ENCODE results near the gene PIN1.

PIN1 gene

DNA sequence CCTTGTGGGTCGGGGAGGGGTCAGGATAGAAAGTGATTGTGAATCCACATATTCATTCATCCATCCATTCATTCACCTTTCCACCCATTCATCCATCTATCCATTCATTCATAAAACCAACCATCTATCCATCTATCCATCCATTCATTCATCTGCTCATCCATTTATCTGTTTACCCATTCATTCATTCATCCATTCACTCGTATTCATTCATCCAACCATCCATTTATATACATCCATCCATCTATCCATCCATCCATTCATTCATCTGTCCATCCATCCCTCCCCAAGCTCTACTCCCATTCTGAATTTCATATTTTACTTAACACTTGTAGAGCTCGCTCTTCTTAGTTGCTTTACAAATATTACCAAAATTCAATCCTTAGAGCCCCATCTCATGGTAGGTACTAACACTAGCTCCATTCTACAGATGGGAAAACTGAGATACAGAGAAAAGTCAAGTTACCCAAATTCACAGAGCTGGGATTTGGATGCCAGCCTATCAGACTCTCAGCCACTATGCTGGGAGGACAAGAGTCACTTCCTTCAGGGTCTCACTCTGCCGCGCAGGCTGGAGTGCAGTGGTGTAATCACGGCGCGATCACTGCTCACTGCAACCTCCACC lies 37.6 kb downstream of the PIN1 start:
- ChIA-PET POLR2A (no interaction called here), CTCF (interaction anchor here (1.3 kb wide), 1 partner anchor 9 kb away, joined by 3 read pairs; no protein-coding TSS in a partner anchor)
- H3K27me3 ChIP-seq (replicated peaks in 2 of 5; ENCODE audit: control insufficient read depth in 4 of 5, insufficient read depth in 5 of 5, low read length in 4 of 5), result no peaks in the 10 kb centered on the region
- 98% methylated on average over 8 of the region's 8 CpGs for WGBS (ENCODE audit: insufficient coverage)
- H3K36me3 ChIP-seq (ENCODE audit: control insufficient read depth in 4 of 4, insufficient read depth in 4 of 4, low read length in 3 of 4), result no peaks in the 10 kb centered on the region
- no peak overlapping the region for H3K4me3 ChIP-seq (ENCODE audit: control insufficient read depth in 1 of 7, extremely low read depth in 1 of 7, insufficient read depth in 4 of 7, low read depth in 2 of 7, low read length in 6 of 7)
- DNase-seq, result no peak
- H3K27ac ChIP-seq (ENCODE audit: insufficient read depth in 1 of 2, low read depth in 1 of 2, low read length in 2 of 2, poor library complexity in 1 of 2, severe bottlenecking in 2 of 2), result no peak overlapping the region
- H3K4me1 ChIP-seq (ENCODE audit: control extremely low read depth in 1 of 4, control insufficient read depth in 4 of 4, insufficient read depth in 4 of 4, low read length in 3 of 4), result no peaks in the 10 kb centered on the region
- H3K9me3 ChIP-seq (ENCODE audit: control extremely low read depth in 1 of 5, control insufficient read depth in 4 of 5, insufficient read depth in 2 of 5, low read depth in 1 of 5, low read length in 4 of 5), result peaks cover 0 to under 1% (median 0%) of the 10 kb centered on the region in 5 experiments

DNA sequence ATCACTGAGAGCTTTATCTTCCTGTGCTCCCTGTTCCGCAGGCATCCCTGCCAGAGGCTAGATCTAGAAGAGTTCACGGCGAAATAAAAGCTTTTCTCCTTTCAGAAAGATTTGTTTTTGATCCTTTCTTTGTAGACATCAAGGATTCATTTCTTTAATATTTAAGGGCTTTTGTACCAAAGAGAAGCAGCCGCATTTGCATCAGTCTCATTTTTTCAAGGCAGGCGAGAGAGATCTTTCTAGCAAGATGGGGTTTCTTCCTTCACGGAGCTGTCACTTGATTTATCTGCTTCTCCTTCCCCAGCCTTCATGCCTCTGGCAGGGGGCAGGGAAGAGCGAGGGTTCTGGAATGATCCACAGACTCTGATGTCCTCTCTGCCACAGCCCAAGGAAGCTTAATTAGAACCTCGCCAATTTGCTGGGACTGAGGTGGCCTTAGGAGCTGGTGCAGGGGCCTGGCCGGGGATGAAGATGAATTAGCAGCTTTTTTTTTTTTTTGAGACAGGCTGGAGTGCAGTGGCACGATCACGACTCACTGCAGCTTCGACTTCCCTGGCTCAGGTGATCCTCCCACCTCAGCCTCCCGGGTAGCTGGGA lies 40.0 kb downstream of the PIN1 start:
- WGBS (ENCODE audit: insufficient coverage), result 64% methylated on average over 8 of the region's 13 CpGs
- Histone ChIP-seq H3K4me3 (ENCODE audit: control insufficient read depth in 1 of 7, extremely low read depth in 1 of 7, insufficient read depth in 4 of 7, low read depth in 2 of 7, low read length in 6 of 7) (no peak overlapping the region), H3K27ac (ENCODE audit: insufficient read depth in 1 of 2, low read depth in 1 of 2, low read length in 2 of 2, poor library complexity in 1 of 2, severe bottlenecking in 2 of 2) (no peak overlapping the region), H3K4me1 (ENCODE audit: control extremely low read depth in 1 of 4, control insufficient read depth in 4 of 4, insufficient read depth in 4 of 4, low read length in 3 of 4) (no peaks in the 10 kb centered on the region), H3K36me3 (ENCODE audit: control insufficient read depth in 4 of 4, insufficient read depth in 4 of 4, low read length in 3 of 4) (no peaks in the 10 kb centered on the region), H3K27me3 (replicated peaks in 2 of 5; ENCODE audit: control insufficient read depth in 4 of 5, insufficient read depth in 5 of 5, low read length in 4 of 5) (no peaks in the 10 kb centered on the region), H3K9me3 (ENCODE audit: control extremely low read depth in 1 of 5, control insufficient read depth in 4 of 5, insufficient read depth in 2 of 5, low read depth in 1 of 5, low read length in 4 of 5) (peaks cover 0 to 2% (median 0%) of the 10 kb centered on the region in 5 experiments)
- POLR2A ChIA-PET, result no interaction called here
- CTCF ChIA-PET, result no interaction called here
- no peak for DNase-seq

DNA sequence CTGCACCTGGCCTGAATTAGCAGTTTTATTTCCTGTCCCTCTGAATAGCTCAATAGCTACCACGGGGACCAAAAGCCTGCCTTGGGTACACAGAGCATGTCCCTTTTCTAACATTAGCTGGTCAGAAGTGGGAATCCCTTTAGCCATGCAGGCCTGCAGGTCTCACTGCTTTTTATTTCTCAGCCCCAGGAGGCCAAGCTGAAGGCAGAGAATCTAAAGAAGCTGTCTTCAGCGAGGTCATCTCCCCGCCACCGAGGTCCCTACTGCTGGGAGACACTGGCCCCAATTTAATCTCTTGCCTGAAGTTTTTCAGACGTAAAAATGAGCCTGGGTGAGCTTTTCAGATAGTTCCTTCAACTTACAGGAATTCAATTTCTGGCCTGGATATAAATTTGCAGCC lies 40.7 kb downstream of the PIN1 start:
- H3K27me3 ChIP-seq (replicated peaks in 2 of 5; ENCODE audit: control insufficient read depth in 4 of 5, insufficient read depth in 5 of 5, low read length in 4 of 5), result no peaks in the 10 kb centered on the region
- no peaks in the 10 kb centered on the region for H3K36me3 ChIP-seq (ENCODE audit: control insufficient read depth in 4 of 4, insufficient read depth in 4 of 4, low read length in 3 of 4)
- CTCF ChIA-PET, result no interaction called here
- POLR2A ChIA-PET, result no interaction called here
- peaks cover 0 to 2% (median 0%) of the 10 kb centered on the region in 5 experiments for H3K9me3 ChIP-seq (ENCODE audit: control extremely low read depth in 1 of 5, control insufficient read depth in 4 of 5, insufficient read depth in 2 of 5, low read depth in 1 of 5, low read length in 4 of 5)
- WGBS (ENCODE audit: insufficient coverage), result 87% methylated on average over 5 of the region's 5 CpGs
- no peak overlapping the region for H3K27ac ChIP-seq (ENCODE audit: insufficient read depth in 1 of 2, low read depth in 1 of 2, low read length in 2 of 2, poor library complexity in 1 of 2, severe bottlenecking in 2 of 2)
- no peaks in the 10 kb centered on the region for H3K4me1 ChIP-seq (ENCODE audit: control extremely low read depth in 1 of 4, control insufficient read depth in 4 of 4, insufficient read depth in 4 of 4, low read length in 3 of 4)
- H3K4me3 ChIP-seq (ENCODE audit: control insufficient read depth in 1 of 7, extremely low read depth in 1 of 7, insufficient read depth in 4 of 7, low read depth in 2 of 7, low read length in 6 of 7), result no peak overlapping the region
- no peak for DNase-seq

DNA sequence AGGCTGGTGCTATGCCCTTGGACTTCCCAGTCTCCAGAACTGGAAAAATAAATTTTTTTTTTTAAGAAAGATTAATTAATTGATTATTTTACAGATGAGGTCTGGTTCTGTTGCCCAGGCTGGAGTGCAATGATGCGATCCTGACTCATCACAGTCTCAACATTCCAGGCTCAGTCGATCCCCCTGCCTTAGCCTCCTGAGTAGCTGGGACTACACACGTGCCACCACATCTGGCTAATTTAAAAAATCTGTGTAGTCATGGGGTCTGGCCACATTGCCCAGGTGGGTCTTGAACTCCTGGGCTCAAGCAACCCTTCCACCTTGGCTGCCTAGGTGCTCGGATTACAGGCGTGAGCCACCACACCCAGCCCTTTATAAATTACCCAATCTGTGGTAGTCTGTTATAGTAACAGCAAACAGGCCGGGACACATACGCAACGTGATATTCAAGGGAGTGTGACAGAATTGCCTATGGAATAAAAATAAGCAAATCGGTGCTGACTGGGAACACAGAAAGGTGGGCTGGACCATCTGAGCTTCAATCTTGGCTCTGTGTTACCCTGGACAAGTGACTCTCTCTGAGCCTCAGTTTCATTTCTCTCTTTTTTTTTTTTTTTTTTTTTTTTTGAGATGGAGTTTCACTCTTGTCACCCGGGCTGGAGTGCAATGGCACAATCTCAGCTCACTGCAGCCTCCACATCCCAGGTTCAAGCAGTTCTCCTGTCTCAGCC lies 42.8 kb downstream of the PIN1 start:
- CTCF ChIA-PET, result no interaction called here
- H3K4me1 ChIP-seq (ENCODE audit: control extremely low read depth in 1 of 4, control insufficient read depth in 4 of 4, insufficient read depth in 4 of 4, low read length in 3 of 4), result no peaks in the 10 kb centered on the region
- peaks cover 0 to 2% (median 0%) of the 10 kb centered on the region in 5 experiments for H3K9me3 ChIP-seq (ENCODE audit: control extremely low read depth in 1 of 5, control insufficient read depth in 4 of 5, insufficient read depth in 2 of 5, low read depth in 1 of 5, low read length in 4 of 5)
- POLR2A ChIA-PET, result no interaction called here
- H3K27me3 ChIP-seq (replicated peaks in 2 of 5; ENCODE audit: control insufficient read depth in 4 of 5, insufficient read depth in 5 of 5, low read length in 4 of 5), result no peaks in the 10 kb centered on the region
- H3K4me3 ChIP-seq (ENCODE audit: control insufficient read depth in 1 of 7, extremely low read depth in 1 of 7, insufficient read depth in 4 of 7, low read depth in 2 of 7, low read length in 6 of 7), result no peak overlapping the region
- WGBS (ENCODE audit: insufficient coverage), result 98% methylated on average over 7 of the region's 10 CpGs
- no peak overlapping the region for H3K27ac ChIP-seq (ENCODE audit: insufficient read depth in 1 of 2, low read depth in 1 of 2, low read length in 2 of 2, poor library complexity in 1 of 2, severe bottlenecking in 2 of 2)
- DNase-seq, result no peak
- no peaks in the 10 kb centered on the region for H3K36me3 ChIP-seq (ENCODE audit: control insufficient read depth in 4 of 4, insufficient read depth in 4 of 4, low read length in 3 of 4)

DNA sequence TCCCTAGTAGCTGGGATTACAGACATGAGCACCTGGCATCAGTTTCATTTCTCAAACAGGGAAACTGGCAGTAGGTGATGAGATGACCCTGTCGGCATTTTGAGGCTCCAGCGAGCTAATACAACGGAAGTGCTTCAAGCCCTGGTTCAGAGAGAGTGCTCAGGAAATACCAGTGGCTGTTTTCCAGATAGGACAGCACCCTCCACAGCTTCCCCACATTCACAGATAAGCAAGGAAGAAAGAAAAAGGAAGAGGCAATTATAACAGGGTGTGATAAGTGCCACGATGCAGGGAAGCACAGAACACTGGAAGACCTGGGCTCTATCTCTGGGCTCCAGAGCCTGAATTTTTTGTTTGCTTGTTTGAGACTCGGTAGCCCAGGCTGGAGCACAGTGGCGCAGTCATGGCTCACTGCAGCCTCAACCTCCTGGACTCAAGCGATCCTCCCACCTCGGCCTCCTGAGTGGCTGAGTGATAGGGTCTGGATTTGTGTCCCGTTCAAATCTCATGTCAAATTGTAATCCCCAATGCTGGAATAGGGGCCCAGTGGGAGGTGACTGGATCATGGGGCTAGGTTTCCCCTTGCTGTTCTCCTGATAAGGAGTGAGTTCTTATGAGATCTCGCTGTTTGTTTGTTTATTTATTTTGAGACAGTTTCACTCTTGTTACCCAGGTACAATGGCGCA lies 43.5 kb downstream of the PIN1 start:
- peaks cover 0 to 2% (median 0%) of the 10 kb centered on the region in 5 experiments for H3K9me3 ChIP-seq (ENCODE audit: control extremely low read depth in 1 of 5, control insufficient read depth in 4 of 5, insufficient read depth in 2 of 5, low read depth in 1 of 5, low read length in 4 of 5)
- no peak for DNase-seq
- WGBS (ENCODE audit: insufficient coverage), result 81% methylated on average over 8 of the region's 11 CpGs
- ChIA-PET POLR2A (no interaction called here), CTCF (no interaction called here)
- no peaks in the 10 kb centered on the region for H3K27me3 ChIP-seq (replicated peaks in 2 of 5; ENCODE audit: control insufficient read depth in 4 of 5, insufficient read depth in 5 of 5, low read length in 4 of 5)
- H3K4me1 ChIP-seq (ENCODE audit: control extremely low read depth in 1 of 4, control insufficient read depth in 4 of 4, insufficient read depth in 4 of 4, low read length in 3 of 4), result no peaks in the 10 kb centered on the region
- no peaks in the 10 kb centered on the region for H3K36me3 ChIP-seq (ENCODE audit: control insufficient read depth in 4 of 4, insufficient read depth in 4 of 4, low read length in 3 of 4)
- H3K27ac ChIP-seq (ENCODE audit: insufficient read depth in 1 of 2, low read depth in 1 of 2, low read length in 2 of 2, poor library complexity in 1 of 2, severe bottlenecking in 2 of 2), result no peak overlapping the region
- no peak overlapping the region for H3K4me3 ChIP-seq (ENCODE audit: control insufficient read depth in 1 of 7, extremely low read depth in 1 of 7, insufficient read depth in 4 of 7, low read depth in 2 of 7, low read length in 6 of 7)

DNA sequence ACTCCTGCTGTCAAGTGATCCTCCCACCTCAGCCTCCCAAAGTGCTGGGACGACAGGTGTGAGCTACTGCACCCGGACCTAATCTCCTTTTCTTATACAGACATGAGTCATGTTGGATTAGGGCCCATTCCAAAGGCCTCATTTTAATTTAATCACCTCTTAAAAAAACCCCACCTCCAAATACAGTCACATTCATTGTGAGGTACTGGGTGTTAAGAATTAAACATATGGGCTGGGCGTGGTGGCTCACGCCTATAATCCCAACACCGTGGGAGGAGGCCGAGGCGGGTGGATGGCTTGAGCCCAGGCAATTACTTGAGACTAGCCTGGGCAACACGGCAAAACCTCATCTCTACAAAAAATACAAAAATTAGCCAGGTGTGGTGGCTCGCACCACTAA lies 46.6 kb downstream of the PIN1 start:
- no peak for DNase-seq
- Histone ChIP-seq H3K9me3 (ENCODE audit: control extremely low read depth in 1 of 5, control insufficient read depth in 4 of 5, insufficient read depth in 2 of 5, low read depth in 1 of 5, low read length in 4 of 5) (peaks cover 0 to 2% (median 0%) of the 10 kb centered on the region in 5 experiments), H3K27me3 (replicated peaks in 2 of 5; ENCODE audit: control insufficient read depth in 4 of 5, insufficient read depth in 5 of 5, low read length in 4 of 5) (no peaks in the 10 kb centered on the region), H3K4me1 (ENCODE audit: control extremely low read depth in 1 of 4, control insufficient read depth in 4 of 4, insufficient read depth in 4 of 4, low read length in 3 of 4) (no peaks in the 10 kb centered on the region), H3K4me3 (ENCODE audit: control insufficient read depth in 1 of 7, extremely low read depth in 1 of 7, insufficient read depth in 4 of 7, low read depth in 2 of 7, low read length in 6 of 7) (no peak overlapping the region), H3K36me3 (ENCODE audit: control insufficient read depth in 4 of 4, insufficient read depth in 4 of 4, low read length in 3 of 4) (no peaks in the 10 kb centered on the region), H3K27ac (ENCODE audit: insufficient read depth in 1 of 2, low read depth in 1 of 2, low read length in 2 of 2, poor library complexity in 1 of 2, severe bottlenecking in 2 of 2) (no peak overlapping the region)
- 90% methylated on average over 2 of the region's 9 CpGs for WGBS (ENCODE audit: insufficient coverage)
- ChIA-PET CTCF (interaction anchor here (0.9 kb wide), 1 partner anchor 9 kb away, joined by 3 read pairs; no protein-coding TSS in a partner anchor), POLR2A (no interaction called here)

Measured in common myeloid progenitor, CD34-positive (primary cell).